ENCODE results near the gene FAM228A.
"Not testable (repeated sequence)": the region's sequence is repeated elsewhere in the genome, so short reads cannot be mapped to it uniquely, and the experiment has no call there.

FAM228A gene

DNA sequence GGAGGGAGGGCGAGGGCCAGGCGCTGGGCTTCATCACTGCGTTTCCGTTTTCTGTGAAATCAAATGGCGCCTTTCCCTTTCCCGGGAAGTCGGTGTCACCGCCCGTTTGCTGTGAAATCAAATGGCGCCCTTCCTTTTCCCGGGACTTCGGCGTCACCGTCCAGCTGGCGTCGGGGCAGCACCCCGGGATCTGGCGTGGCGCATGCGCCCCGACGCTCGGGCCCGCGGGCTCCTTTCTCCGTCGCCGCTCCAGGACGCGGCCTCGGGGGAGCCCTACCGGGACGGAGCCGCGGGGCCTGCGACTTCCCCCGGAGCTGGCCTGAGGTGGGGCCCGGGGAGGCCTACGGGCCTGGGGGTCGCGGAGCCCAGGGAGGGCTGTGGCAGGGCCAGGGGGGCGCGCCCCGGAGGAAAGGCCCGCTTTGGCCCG, at the start of gene FAM228A:
Gene FAM228A (plus strand): TSS at position 203 of the 427 bp plus-strand sequence. CDS start 428 bp downstream, outside the sequence.
- DNase-seq: no peak

DNA sequence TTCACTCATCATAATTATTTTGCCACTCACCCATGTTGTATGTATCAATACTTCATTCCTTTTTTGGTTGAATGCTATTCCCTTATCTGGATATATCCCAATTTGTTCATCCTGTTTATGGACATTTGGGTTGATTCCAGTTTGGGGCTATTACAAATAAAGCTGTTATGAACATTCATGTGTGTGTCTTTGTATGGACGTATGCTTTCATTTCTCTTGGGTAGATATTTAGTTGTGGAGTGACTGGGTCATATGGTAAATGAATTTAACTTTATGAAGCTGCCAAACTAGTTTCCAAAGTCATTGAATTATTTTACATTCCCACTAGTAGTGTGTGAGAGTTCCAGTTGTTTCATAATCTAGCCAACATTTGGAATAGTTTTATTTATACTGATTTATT, 48.9 kb upstream of the FAM228A start:
- DNase-seq: no peak

DNA sequence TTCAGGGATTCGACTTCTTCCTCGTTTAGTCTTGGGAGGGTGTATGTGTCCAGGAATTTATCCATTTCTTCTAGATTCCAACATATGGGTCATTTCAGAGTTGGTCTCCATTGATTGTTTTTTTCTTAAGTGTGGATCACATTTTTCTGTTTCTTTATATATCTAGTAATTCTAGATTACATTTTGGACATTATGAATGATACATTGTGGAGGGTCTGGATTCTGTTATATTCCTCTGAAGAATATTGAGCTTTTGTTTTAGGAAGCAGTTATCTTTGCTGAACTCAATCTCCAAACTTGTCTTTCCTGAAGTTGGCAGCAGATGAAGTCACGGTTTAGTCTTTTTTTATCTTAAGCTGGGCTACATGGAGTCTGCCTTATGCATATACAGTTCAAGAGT, 42.3 kb upstream of the FAM228A start:
- no peak for DNase-seq

DNA sequence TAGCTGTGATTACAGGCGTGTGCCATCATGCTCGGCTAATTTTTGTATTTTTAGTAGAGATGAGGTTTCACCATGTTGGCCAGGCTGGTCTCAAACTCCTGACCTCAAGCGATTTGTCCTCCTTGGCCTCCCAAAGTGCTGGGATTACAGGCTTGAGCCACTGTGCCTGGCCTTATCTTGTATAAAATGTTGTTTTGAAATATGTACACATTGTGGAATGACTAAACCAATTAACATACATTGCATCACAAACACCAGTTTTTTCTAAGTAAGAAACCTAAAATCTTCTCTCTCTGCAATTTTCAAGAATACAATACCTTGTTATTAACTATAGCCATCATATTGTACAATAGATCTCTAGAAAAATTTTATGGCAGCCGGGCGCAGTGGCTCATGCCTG, 34.5 kb upstream of the FAM228A start:
- not testable (repeated sequence) for DNase-seq

DNA sequence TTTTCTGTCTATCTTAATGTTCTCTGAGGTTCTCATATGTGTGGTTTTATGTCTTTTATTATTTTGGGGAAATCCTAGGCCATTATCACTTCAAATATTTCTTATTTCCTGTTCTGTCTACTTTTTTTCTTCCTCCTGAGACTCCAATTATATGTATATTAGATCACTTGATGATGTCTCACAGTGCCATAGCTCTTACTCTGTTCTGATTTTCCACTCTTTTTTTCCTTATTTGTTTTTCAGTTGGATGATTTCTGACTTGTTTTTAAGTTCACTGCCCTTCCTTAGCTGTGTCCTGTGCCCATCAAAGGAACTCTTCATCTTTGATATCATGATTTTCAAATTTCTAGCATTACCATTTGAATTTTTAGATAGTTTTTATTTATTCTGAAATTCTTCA, 27.5 kb upstream of the FAM228A start:
- DNase-seq: no peak

DNA sequence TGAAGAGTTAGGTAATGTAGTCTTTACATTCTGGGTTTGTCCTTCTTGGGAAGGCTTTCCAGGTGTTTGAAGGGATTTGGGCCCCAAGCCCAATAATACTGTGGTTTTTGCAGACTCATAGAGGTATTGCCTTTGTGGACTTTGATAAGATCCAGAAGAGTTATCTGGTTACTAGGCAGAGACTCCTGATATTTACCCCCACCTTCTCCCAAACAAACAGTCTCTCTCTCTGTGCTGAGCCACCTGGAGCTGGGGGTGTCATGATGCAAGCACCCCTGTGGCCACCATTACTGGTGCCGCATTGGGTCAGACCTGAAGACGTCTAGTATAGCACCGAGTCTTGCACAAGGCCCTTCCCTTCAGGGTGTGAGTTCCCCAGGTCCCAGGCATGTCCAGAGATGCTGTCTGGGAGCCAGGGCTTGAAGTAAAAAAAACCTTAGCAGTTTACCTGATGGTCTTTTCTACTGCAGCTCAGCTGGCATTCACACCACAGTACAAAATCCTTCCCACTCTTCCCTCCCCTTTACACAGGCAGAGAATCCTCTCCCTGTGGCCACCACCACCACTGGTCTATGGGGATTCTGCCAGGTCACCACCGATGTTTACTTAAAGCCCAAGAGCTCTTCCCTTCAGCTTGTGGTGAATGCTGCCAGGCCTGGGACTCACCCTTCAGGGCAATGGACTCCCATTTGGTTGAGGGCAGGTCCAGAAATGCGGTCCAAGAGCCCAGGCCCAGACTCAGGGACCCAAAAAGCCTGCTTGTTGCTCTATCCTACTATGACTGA, 22.2 kb upstream of the FAM228A start:
- no peak for DNase-seq

DNA sequence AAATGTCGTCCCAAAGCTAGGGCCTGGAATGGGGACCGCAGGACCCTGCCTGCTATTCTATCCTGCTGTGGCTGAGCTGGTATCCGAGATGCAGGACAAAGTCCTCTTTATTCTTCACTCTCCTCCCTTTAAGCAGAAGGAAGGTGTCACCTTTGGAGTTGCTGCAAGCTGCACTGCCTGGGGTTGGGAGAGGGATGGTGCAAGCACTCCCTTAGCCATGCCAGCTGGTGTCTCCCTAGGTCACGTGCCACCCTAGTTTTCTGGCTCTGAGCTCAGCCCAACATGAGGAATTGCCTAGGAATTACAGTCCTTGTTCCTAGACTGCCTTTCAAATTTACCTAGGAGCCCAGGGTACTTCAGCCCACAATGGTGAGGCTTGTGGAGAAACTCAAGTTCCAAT, 21.4 kb upstream of the FAM228A start:
- DNase-seq: no peak

DNA sequence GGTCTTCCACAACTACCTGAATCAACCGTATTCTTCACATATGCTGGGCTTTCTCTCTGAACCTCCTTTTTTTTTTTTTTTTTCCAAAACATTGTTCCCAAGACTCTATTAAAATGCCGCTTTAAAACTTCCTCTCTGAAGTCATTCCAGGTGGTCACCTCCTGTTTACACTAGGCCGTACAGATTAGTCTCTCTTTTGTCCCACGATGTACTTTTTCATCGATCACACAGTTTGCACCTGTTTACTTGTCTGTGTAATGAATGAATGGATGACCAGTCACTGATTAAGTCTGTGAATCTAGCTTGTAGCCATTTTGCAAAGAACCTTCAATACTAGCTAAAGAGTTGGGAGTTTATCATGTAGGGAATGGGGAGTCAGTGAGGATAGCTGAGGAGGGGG, 16.7 kb upstream of the FAM228A start:
- no peak for DNase-seq

DNA sequence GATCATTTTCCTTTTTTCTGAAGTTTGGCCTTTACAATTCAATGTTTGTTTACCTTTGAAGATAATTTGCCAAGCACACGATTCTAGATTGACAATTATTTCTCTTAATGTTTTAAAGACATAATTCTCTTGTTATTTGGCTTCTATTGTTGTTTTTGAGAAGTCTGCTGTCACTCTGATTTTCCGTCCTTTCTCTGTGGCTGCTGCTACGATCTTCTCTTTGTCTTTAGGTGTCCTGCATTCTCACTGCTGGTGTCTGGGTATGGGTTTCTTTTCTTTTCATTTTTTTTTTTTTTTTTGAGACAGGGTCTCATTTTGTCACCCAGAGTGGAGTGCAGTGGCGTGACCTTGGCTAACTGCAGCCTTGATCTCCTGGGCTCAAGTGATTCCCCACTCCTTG, 15.1 kb upstream of the FAM228A start:
- DNase-seq: no peak

DNA sequence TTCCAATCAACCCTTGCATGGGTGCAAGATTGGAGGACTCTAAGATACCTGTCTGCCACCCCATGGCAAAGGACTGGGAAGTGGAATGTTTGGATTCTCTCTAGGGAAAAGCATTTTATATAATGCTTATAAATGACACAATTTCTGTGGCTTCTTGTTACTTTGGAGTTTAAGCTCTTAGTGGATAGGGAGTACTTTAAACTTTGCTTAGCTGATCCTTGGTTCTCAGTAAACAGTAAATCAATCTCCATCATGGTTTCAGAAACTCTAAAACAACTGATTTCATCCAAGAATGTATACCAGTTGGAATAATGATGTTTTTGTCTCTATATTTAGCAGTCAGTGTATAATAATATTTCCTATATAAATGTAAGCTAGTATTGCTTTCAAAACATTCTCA, 14.1 kb upstream of the FAM228A start:
- no peak for DNase-seq

DNA sequence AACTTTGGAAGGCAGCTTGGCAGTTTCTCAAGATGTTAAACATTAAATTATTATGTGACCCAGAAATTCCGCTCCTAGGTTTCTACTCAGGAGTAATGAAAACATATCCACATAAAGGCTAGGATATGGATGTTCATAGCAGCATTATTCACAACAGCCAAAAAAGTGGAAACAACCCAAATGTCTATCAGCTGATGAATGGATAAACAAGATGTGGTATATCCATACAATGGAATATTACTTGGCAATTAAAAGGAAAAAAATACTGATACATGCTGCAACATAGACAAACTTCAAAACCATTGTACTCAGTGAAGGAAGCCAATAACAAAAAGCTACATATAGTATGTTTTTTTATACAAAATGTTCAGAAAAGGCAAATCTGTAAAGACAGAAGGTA, 12.4 kb upstream of the FAM228A start:
- no peak for DNase-seq

DNA sequence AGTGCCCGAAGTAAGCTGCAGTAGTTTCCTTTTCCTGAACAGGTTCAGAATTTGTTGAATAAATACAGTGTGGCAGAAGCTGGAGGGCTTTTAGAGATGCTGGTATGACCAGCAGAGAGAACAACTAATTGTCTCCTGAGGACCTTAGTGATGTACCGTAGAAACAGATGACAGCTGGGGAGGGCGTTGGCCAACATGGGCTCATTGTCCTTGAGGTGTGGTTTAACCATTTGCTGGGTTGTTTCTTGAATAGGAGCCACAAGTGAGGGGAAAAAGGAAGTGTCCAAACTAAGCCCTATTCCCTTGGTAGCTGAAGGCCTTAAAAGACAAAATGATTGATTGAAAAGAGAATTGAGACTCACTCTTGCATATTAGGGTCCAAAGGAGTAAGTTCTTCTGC, 11.7 kb upstream of the FAM228A start:
- no peak for DNase-seq

DNA sequence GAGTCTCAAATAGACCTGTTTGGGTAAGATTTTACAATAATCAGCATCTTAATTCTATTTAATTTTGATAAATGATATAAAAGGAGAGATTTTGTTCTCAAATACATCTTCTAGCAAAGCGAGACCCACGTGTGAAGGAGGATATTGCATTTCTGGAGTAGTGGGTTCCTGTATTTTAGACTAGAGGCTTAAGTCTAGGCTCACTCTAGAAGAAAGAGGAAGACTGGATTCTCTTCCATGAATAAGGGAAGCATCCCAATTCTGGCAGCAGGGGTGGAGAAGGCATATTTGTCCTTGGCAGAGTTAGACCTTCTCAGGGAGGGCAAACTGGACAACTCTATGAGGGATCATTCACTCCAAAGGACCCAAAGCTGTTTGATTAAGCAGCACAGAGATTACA, 11.3 kb upstream of the FAM228A start:
- DNase-seq: no peak

DNA sequence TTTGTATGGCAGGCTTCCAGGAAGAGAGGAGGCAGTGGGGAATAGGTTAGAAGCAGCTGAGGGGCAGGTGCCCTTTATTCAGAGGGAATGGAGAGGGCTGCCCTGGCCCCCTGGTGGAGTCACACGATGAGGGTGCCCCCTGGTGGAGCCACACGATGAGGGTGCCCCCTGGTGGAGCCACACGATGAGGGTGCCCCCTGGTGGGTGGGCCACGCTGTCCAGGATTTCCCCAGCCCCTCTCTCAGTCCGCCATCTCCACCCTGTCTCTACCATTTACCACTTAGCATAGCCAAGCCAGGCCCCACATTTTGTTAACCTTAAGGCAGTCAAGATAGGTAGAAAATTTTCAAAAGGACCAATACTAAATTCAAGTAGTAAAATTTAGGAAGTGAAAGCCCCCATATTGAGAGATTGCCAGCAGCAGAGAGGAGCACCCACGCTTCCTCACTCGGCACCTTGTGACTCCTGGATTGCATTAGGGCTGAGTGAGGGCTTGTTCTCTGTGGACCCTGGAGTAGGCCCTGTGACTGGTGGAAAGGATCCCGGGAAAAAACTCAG, 10.4 kb upstream of the FAM228A start:
- DNase-seq: peak; percentile 4

DNA sequence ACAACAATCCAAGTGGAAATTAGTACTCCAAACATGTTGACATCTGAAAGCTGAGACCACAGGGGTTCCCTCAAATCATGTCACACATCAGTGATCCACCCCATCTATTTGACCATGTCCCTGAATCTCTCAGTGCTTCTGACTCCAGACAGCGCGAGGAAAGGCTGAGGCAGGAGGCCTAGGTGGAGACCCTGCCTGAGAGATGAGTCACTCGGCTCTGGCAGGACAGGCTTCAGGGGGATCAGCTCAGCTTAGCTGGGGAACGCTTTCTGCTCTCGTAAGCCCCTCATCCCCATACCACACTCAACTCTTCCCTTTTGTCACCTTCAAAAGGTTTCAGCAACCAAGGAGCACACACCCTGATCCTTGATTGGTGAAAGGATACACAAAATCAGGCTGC, 5.8 kb upstream of the FAM228A start:
- no peak for DNase-seq

DNA sequence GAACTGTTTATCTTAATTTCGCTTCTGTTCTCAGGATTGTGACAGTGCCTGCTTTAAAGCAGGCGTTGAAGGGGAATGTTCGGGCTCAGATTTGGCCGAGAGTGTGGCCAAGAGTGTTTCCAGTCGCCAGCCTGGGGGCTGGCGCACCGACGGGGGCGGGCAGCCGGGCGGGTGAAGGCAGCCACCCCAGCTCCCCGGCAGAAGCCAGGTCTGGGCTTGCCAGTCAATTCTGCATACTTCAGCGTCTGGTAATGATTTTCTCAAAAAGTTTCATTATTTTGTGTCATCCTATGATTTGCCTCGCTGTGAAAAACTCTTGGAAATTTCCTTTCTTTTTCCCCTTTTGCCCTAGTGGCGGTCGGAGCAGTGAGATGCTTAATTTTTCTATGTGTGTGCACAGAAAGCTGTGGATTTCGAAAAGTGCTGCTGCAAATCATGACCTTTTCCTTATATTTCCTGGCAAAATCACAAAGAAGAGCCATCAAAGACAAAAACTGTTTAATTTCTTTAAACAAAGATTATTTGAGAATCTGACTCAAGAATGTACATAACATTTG, 856 bp downstream of the FAM228A start:
- no peak for DNase-seq

DNA sequence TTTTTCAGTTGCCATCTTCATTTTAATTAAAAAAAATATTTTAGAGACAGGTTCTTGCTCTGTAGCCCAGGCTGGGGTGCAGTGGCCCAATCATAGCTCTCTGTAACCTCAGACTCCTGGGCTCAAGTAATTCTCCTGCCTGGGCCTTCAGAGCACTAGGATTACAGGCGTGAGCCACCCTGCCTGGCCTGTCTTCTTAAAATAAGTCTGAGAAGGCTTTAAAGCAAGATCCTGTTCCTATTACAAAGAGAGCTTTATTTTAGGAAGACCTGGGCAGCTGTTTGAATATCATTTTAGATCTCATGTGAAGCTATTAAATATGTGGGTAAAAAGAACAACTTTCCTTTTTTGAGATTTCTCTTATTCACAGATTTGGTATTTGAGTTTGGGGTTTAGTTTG, 1.5 kb downstream of the FAM228A start:
- no peak for DNase-seq

DNA sequence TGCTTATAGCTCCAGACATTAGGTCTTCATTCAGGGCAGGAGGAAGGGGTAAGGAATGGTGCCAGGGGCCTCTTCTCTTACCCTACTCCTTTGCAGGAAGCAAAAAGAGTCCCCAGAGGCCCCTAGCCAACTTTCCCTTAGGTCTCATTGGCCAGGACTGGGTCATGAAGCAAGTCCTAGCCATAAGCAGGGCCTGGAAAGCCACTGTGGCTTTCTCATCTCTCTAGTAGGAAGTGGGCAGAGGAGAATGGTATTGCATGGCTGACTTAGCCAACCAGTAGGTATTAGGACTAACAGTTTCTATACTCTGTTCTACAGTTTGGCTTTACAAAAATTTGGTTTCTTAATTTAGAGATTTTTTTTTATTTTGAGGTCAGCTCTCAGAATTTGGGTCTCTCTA, 4.8 kb downstream of the FAM228A start:
- DNase-seq: no peak

DNA sequence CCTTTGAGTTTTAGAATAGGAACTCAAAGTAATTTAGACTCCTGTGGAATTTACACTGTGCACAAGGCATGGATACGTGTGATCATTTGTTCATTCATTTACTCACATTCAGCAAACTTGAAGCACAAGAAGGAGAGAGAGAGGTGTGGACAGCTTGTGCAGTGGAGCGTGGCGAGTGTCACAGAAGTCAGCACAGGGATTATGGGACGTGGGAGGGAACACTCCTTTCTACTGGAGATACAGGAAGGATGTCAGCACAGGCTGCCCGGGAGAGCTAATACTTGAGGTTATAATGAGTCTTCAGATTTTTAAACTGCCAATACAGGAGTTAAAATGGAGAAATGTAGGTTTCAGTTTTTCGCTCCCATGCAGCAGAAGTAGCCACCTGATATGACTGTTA, 7.0 kb downstream of the FAM228A start:
- no peak for DNase-seq

DNA sequence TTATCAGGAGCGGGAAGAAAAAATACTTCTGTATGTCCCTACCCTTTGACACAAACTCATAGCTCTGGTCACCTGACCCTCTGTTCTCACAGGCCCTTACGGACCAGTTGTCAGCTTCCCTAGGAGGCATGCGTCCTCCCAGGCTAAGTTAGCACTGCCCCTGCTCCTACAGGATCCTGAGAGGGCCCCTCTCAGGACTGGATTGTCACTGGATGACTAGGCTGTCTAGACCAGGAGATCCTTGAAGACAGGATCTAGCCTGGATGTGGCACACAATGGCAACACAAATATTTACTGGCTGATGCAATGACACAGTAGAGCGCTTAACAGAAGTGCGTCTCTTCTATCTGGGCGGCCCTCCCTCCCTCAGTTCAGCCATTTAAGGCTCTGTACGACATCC, 7.7 kb downstream of the FAM228A start:
- DNase-seq: no peak

DNA sequence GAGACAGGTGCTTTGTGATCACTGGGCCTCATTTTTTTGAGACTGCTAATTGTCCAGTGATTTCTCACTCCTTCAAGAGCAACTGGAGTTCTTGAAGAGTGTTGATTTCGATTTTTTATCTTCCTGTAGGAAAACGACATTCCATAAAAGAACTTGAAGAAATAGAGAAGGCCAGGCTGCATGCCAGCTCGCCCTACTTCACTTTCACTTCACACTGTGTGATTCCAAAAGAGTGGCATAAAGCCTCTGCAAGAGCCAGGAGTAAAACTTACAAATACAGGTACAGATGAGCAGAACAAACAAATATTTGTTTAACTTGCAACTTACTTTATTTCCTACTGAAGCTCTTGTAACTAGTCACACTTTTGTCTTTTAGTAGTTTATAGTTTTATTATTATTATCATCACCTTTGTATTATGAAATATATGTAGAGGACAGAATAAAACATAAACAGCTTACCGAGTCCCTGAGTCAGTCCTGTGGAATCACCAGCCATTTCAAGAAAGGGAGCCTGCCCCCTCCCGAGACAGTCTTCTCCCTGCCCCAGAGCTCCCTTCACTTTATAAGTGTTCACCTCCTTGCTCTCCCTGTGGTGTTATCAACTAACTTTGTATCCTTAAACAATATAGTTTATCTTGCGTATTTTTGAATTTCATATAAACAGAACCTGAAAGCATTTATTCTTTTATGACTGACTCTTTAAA, 8.7 kb downstream of the FAM228A start:
- no peak for DNase-seq

DNA sequence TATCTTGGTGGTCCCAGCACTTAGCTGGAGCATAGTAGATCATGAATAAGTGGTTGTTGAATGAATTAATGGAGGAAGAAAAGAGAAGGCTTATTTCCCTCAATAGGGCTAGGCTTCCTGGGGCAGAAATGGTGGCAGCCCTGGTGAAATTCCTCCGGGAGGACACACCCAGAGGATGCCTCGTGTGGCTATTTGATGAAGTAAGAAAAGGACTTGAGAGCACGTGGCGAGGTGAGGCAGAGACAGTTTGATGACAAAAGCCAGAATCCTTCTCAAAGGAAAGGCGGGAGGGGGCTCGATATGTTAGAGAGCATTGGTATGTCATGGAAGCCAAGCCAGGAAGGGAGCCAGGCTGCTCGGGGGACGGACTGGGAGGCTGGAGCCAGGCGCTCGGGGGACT, 14.7 kb downstream of the FAM228A start:
- no peak for DNase-seq

DNA sequence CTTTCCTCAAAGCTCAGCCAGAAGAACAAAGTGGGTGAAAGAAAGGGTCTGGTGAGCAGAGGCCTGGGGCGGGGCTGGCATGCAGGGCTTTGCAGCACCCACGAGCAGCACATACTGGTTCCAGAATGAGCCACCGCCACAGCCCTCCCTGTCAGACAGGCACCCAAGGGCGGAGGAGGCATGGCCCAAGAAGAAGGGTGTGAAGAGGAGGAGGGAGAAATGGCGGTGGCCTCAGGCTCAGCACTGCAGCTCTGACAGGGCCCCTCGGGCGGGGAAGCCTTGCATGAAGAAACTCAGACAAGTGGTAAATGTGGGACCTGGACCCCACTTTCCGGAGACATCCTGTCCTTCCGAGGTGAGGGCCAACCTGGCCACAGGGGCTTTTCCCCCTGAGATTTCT, 15.7 kb downstream of the FAM228A start:
- DNase-seq: no peak

DNA sequence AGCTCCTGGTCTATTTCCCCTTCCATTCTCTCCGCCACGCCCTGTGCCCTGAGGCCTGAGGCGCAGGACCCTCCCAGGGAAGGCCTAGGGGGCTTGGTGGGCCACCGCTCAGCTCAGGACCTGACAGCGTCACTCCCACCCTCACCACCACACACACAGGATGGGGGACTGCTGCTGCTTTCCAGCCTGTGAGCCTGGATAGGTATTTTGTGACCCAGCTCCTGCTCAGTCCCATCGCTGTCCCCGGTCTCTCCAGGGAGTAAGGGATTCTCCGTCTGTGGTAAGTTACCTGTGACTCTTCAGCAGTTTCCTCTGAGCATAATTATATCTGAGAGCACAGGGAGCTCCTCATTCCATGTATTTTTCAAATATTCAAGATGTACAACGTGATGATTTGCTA, 16.3 kb downstream of the FAM228A start:
- no peak for DNase-seq

All from CD4-positive, alpha-beta T cell treated with Interleukin-4 for 4 hours (primary cell).